ENCODE measurements around the gene HNF1A.

Gene HNF1A

DNA sequence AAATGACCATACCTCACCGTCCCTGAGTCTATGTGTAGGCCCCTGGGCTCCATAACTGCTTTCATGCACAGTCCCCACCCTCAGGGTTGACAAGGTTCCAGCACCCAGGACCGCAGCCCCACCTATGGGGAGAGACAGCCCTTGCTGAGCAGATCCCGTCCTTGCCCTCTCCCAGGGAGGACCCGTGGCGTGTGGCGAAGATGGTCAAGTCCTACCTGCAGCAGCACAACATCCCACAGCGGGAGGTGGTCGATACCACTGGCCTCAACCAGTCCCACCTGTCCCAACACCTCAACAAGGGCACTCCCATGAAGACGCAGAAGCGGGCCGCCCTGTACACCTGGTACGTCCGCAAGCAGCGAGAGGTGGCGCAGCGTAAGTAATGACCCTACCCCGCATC is 10.3 kb downstream of the HNF1A start:
- DNase-seq (ENCODE audit: low spot score) = no peak

DNA sequence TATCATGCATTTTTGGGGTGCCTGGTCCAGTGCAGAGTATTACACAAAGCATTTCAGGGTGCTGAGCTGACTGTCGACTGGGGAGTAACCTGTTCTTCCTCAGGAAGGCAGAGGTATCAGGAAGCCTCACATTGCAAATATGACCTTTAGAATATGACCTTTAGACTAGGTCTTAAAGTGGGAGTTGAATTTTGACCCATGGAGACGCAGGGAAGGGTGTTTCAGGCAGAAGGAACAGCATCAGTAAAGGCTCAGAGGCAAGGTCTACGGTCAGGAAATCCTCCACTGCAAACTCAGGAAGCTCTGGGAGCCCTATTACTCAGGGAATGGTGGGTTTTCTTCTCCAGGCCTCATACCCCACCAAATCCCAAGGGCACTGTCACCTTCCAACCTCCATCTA is 11.3 kb downstream of the HNF1A start:
- DNase-seq (ENCODE audit: low spot score) = no peak

DNA sequence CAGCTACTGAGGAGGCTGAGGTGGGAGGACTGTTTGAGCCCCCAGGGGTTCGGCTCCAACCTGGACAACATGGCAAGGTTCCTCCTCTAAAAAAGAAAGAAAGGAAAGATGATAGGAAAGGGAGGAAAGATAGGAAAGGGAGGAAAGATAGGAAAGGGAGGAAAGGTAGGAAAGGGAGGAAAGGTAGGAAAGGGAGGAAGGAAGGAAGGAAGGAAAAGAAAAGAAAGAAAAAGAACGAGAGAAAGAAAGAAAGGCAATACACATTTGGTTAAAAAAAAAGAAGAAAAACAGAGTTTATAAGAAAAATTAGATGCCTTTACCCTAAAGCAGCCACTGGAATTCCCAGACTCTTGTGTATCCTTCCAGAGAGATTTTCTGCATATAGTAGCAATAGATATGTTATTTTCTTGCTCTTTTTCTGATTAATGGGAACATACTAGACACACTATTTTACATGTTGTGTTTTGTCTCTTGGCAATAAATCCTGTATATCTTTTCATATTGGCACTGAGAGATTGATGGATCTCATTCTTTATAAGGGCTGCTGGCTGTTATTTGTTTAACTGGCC is 12.2 kb downstream of the HNF1A start:
- DNase-seq (ENCODE audit: low spot score) = no peak

DNA sequence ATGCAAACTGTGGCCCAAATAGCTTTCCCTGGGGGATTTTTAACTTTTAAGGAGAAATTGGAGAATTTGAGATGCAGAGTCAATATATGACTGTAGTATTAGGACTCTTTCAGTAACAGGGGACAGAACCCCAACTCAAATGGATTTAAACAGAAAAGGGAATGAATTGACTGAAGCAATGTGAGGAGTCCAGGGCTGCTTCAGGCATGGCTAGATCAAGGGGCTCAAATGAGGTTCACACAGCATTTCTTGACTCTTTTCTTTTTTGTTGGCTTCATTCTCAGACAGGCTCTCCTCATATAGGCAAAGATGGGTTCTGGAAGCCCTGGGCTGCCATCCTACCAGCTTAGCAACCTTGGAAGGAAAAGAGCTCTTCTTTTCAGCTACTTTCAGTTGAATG is 13.6 kb downstream of the HNF1A start:
- DNase-seq (ENCODE audit: low spot score) = no peak

DNA sequence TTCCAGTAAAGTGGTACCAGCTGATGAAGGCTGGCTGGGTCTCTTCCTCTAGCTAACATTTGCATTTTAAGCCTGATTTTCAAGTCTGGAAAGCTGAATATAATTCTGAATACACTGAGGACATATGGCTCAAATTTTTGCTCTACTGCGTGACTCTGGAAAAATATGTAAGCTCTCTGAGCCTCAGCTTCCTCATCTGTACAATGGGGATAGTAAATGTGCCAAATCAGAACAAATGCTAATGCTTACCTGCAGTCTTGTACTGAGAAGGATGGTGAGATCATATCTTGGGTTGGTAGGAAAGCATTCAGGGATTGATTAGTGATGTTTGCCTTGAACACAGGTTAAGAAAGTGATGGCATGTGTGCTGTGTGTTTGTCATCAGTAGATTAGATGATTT is 14.6 kb downstream of the HNF1A start:
- DNase-seq (ENCODE audit: low spot score) = no peak

DNA sequence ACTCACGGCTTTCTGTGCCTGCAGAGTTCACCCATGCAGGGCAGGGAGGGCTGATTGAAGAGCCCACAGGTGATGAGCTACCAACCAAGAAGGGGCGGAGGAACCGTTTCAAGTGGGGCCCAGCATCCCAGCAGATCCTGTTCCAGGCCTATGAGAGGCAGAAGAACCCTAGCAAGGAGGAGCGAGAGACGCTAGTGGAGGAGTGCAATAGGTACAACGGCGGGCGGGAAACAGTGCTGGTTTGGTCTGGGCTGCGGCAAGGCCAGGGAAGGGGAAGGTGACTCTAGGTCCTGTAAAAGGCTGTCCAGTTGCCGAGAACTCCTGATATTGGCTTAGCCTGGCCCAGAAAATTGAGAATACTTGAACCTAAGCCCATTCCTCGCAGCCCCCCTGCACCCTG is 15.2 kb downstream of the HNF1A start:
- DNase-seq (ENCODE audit: low spot score) = no peak

DNA sequence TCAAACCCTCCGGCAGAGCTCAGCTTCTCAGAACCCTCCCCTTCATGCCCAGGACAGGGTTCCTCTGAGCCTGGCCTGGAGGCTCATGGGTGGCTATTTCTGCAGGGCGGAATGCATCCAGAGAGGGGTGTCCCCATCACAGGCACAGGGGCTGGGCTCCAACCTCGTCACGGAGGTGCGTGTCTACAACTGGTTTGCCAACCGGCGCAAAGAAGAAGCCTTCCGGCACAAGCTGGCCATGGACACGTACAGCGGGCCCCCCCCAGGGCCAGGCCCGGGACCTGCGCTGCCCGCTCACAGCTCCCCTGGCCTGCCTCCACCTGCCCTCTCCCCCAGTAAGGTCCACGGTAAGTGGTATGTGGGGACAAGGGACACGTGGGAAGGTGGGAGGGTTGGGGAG is 15.7 kb downstream of the HNF1A start:
- no peak for DNase-seq (ENCODE audit: low spot score)

DNA sequence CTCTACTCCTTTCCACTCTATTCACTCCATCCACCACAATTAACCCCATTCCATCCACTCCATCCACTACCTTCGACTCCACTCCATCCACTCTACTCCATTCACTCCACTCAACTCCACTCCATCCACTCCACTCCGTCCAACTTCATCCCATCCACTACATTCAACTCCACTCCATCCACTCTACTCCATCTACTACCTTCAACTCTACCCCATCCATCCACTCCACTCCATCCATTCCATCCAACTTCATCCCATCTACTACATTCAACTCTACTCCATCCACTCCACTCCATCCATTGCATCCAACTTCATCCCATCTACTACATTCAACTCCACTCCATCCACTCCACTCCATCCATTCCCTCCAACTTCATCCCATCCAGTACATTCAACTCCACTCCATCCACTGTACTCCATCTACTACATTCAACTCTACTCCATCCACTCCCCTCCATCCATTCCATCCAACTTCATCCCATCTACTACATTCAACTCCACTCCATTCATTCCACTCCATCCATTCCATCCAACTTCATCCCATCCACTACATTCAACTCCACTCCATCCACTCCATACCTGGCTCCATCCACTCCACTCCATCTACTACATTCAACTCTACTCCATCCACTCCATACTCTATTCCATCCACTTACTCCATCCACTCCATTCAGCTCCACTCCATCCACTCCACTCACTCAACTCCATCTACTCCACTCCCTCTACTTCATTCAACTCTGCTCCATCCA is 16.4 kb downstream of the HNF1A start:
- no peak for DNase-seq (ENCODE audit: low spot score)

DNA sequence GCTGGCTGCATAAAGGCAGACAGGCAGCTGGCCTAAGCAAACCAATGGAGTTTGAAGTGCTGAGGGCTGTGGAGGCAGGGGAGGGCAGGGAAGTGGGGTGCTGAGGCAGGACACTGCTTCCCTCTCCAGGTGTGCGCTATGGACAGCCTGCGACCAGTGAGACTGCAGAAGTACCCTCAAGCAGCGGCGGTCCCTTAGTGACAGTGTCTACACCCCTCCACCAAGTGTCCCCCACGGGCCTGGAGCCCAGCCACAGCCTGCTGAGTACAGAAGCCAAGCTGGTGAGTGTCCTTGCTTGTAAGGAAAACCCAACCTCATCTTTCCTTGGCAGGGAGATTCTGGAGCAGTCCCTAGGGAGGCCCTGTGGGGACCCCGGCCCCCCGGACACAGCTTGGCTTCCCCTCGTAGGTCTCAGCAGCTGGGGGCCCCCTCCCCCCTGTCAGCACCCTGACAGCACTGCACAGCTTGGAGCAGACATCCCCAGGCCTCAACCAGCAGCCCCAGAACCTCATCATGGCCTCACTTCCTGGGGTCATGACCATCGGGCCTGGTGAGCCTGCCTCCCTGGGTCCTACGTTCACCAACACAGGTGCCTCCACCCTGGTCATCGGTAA is 17.9 kb downstream of the HNF1A start:
- DNase-seq (ENCODE audit: low spot score) = no peak

DNA sequence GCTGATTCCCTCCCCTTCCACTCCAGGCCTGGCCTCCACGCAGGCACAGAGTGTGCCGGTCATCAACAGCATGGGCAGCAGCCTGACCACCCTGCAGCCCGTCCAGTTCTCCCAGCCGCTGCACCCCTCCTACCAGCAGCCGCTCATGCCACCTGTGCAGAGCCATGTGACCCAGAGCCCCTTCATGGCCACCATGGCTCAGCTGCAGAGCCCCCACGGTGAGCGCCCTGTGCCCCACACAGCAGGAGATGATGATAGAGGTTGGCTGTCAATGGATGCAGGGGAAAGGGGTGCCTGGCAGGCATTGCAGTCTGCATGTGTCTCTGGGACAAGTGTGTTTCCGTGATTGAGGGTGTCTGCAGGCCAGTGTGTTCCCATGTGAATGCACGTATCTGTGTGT is 19.1 kb downstream of the HNF1A start:
- no peak for DNase-seq (ENCODE audit: low spot score)

DNA sequence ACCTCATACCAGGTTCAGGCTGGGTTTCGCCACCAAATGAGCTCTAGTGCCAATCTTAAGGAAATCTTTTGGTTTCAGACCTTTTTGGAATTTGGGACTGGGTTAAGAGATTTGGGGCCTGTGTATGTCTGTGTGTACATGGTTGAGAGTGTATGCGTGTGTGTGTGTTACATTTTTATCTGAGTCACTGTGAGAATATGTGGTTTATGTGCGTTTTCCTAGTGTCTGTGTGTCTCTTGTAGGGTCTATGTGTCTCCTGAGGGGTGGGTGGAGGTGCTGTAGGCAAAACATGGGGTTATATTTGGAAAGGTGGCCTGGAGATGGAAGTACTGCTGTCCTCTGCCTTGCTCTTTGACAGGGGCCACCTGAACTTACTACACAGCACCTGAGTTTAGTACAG is 20.1 kb downstream of the HNF1A start:
- no peak for DNase-seq (ENCODE audit: low spot score)

DNA sequence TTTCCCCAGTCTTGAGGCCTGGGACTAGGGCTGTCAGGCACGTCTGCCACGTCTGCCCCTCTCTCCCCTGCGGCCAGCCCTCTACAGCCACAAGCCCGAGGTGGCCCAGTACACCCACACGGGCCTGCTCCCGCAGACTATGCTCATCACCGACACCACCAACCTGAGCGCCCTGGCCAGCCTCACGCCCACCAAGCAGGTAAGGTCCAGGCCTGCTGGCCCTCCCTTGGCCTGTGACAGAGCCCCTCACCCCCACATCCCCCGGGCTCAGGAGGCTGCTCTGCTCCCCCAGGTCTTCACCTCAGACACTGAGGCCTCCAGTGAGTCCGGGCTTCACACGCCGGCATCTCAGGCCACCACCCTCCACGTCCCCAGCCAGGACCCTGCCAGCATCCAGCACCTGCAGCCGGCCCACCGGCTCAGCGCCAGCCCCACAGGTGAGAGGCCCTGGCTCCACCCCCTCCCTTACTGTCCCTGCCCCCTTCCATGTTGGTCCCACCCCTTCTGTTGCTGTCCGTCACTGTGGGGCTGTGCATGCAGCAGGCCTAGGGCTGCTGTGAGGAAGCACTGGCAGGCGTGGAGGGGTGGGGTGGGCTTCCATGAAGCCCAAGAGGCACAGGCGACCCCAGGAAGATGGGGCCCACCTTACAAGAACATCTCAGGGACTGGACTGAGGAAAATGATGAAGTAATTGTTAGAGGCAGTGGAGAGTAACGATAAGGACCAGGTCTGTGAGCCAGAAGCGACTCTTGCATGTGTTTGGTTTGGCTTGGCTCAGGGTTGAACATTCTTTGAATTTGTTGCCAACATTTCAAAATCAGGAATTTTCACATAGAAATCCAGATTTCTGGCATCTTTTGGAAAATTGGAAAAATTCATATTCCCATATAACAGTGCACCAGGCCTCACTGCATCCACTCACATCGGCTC is 21.1 kb downstream of the HNF1A start:
- DNase-seq (ENCODE audit: low spot score) = no peak

DNA sequence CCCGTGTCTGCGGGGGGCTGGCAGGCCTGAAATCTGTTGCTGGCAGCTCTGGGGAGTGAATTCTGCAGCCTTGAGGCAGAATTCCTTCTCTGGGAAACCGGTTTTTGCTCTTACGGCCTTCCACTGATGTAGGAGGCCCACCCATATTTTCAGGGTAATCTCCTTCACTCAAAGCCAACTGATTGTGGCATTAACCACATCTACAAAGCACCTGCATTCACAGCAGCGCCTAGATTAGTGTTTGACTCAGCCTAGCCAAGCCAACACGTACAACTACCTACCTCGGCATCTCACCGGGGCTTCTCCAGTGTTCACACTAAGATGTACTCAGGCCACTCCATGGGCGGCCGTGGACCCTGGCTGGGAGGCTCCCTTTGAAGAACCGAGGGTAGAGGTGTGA is 22.2 kb downstream of the HNF1A start:
- DNase-seq (ENCODE audit: low spot score) = no peak

DNA sequence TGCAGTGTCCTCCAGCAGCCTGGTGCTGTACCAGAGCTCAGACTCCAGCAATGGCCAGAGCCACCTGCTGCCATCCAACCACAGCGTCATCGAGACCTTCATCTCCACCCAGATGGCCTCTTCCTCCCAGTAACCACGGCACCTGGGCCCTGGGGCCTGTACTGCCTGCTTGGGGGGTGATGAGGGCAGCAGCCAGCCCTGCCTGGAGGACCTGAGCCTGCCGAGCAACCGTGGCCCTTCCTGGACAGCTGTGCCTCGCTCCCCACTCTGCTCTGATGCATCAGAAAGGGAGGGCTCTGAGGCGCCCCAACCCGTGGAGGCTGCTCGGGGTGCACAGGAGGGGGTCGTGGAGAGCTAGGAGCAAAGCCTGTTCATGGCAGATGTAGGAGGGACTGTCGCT is 22.7 kb downstream of the HNF1A start:
- DNase-seq (ENCODE audit: low spot score) = no peak

DNA sequence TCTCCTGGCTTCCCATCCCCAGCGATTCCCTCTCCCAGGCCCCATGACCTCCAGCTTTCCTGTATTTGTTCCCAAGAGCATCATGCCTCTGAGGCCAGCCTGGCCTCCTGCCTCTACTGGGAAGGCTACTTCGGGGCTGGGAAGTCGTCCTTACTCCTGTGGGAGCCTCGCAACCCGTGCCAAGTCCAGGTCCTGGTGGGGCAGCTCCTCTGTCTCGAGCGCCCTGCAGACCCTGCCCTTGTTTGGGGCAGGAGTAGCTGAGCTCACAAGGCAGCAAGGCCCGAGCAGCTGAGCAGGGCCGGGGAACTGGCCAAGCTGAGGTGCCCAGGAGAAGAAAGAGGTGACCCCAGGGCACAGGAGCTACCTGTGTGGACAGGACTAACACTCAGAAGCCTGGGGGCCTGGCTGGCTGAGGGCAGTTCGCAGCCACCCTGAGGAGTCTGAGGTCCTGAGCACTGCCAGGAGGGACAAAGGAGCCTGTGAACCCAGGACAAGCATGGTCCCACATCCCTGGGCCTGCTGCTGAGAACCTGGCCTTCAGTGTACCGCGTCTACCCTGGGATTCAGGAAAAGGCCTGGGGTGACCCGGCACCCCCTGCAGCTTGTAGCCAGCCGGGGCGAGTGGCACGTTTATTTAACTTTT is 23.6 kb downstream of the HNF1A start:
- no peak for DNase-seq (ENCODE audit: low spot score)

DNA sequence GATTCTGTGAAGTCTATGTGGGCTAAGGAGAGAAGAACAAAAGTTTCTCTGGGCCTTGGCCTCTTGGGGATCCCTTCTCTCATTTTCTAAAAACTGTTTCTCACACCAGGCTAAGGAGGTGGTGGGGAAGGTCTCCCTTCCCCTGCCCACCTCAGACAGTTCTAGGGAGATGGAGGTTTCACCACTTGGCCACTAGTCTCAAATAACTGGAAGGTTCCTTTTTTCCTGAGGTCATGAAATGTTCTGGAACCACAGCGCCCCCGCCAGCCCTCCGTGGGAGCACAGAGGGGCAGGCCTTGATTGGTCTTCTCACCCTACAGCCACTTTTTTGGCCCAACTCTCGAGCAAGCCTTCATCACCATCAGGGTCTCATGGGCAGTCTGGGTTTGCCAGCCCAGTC is 25.3 kb downstream of the HNF1A start:
- peak; percentile 20 for DNase-seq (ENCODE audit: low spot score)

DNA sequence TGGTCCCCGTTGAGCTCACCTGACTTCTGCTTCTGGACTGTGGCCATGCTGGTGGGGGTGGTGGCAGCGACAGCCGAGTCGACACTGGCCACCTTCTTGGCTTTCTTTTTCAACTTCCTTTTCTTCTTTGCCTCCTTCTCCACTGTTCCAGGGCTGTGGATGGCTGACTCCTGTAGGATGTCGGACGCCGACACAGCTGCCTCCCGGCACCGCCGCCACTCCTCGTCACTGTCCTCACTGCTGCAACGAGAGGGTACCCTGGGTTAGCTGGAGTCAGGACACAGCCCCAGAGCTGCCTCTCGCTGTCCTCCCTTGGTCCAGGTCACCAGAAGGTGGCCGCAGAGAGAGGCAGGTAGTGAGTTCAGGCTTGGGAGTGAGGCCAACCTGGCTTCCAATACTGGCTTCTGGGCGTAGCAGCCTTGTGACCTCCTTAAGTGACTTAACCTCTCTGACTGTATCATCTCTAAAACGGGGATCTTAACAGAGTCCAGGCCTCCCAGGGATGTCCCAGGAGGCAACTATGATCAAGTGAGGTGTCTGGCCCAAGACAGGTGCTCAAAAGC is 26.0 kb downstream of the HNF1A start:
- no peak for DNase-seq (ENCODE audit: low spot score)

DNA sequence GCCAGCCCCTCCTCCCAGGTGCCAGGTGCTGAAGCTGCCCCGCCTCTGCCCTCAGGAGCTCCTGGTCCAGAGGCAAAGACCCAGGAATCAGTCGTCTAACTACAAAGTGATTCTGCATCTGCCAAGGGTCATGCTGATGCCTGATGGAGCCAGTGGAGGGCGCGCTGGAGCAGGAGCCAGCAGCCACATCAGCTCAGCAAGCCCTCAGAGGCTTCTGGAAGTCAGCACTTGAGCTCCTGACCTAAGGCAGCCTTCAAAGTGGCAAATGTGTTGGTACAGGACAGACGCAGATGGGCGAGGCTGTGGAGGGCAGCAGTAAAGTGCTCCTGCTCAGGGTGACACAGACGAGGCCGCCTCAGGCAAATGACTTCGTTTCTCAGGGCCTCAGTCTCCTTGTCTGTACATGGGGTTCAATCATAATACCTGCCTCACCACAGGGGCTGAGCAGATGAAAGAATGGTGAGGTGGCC is 27.0 kb downstream of the HNF1A start:
- peak; percentile 41 for DNase-seq (ENCODE audit: low spot score)

DNA sequence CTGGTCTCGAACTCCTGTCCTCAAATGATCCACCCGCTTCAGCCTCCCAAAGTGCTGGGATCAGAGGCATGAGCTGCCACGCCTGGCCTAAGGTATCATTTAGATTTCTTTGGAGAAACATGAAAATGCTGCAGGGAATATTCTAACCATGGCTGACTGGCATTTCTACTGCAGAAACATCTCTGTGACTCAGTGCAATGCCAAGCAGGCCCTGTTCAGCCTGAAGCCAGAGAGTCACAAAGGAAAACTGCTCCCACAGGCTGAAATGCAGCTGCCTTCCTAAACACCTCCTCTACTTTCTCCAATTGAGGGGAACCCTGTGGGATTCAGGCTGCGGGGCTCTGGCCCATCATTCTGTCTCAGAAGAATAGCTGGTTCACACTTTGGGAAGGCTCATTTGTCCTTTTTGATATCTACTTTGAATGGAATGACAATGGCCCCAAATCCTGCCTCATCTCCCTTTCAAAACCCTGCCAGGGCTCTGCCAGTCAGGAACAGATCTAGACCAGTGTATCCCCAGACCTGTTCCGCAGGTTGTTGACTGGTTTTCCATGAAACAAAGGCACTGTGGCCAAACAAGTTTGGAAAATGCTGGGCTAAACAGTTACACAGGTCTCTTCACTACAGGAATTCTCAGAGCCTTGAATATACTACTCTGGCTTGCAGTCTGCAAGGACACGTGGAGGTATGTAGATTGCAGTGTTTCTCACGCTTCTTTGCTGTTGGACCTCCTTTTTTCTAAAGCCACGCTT is 30.2 kb downstream of the HNF1A start:
- no peak for DNase-seq (ENCODE audit: low spot score)

DNA sequence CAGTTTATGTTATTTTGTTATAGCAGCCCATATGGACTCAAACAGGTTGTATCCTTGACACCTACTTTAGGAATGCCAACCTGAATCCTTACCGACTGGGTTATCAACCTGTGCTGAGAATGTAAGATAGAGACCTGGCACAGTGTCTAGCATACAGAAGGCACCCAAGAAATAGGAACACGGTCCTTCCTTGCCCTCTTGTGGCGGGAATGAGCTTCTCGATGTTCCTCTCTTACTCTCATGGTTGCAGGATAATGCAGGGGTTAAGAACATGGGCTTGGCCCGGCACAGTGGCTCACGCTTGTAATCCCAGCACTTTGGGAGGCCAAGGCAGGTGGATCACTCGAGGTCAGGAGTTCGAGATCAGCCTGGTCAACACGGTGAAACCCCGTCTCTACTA is 31.4 kb downstream of the HNF1A start:
- DNase-seq (ENCODE audit: low spot score) = peak; percentile 59

DNA sequence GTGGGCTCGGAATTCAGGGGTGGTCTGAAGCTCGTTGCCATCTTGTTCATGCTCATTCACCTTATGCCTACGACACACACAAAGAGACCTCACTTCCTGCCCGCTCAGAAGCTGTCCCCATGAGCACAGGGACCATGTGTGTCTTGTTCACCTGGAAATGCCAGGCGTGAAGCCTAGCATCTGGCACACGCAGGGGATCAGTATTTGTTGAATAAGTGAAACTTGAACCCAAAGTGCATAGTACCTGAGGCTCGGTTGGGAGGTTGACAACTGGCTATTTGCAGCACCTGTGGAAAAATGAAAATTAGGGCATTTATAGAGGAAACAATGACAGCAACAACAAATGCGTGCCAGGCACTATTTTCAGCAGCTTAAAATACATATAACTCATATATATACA is 32.5 kb downstream of the HNF1A start:
- no peak for DNase-seq (ENCODE audit: low spot score)
